ENCODE results near the gene DUSP15.

The DUSP15 gene

GRCh38 chr20:31845300-31845863, 24.9 kb downstream of the DUSP15 start, which contains the start of gene FOXS1:
Gene FOXS1, minus strand, starts transcription at chr20:31845604. Its CDS starts 62 bp downstream, at chr20:31845542.
- Histone ChIP-seq H2BK5ac (ENCODE audit: low read depth, low read length, poor library complexity) (no peak within 1 kb of the TSS), H2BK12ac (ENCODE audit: low read length) (no peak within 1 kb of the TSS), H3K4me1 (ENCODE audit: control insufficient read depth in 1 of 2, insufficient read depth in 2 of 2, low read length in 2 of 2) (peaks cover 9 to 21% of the 10 kb centered on the region in 2 experiments), H3K27me3 (ENCODE audit: insufficient read depth, low read length) (peaks cover 2% of the 10 kb centered on the region), H2AFZ (ENCODE audit: insufficient read depth, low read length, poor library complexity) (no peak within 1 kb of the TSS), H3K9ac (ENCODE audit: low read length) (no peak within 1 kb of the TSS), H4K91ac (ENCODE audit: low read depth, low read length) (no peak within 1 kb of the TSS), H3K4me3 (ENCODE audit: low read depth, low read length) (no peak within 1 kb of the TSS), H2AK5ac (ENCODE audit: low read length) (no peak within 1 kb of the TSS), H3K9me3 (ENCODE audit: insufficient read depth, low read depth, low read length) (peaks cover 2% of the 10 kb centered on the region), H2BK120ac (ENCODE audit: insufficient read depth, low read length, poor library complexity) (no peak within 1 kb of the TSS), H3K23ac (ENCODE audit: low read length) (no peak within 1 kb of the TSS), H4K8ac (ENCODE audit: low read depth, low read length) (no peak within 1 kb of the TSS), H3K36me3 (ENCODE audit: control insufficient read depth in 1 of 2, insufficient read depth in 2 of 2, low read length in 2 of 2) (no peaks in the 10 kb centered on the region), H3K18ac (ENCODE audit: low read length) (no peak within 1 kb of the TSS), H4K12ac (ENCODE audit: low read depth, low read length) (no peak within 1 kb of the TSS), H3K4me2 (ENCODE audit: low read length) (no peak within 1 kb of the TSS), H3K4ac (ENCODE audit: low read depth, low read length) (no peak within 1 kb of the TSS), H3K27ac (ENCODE audit: low read depth, low read length) (no peak within 1 kb of the TSS), H3K79me2 (ENCODE audit: control insufficient read depth, insufficient read depth, low read length, poor library complexity) (no peaks in the 10 kb centered on the region), H3K14ac (ENCODE audit: low read length) (no peak within 1 kb of the TSS), H3K79me1 (ENCODE audit: low read length) (no peaks in the 10 kb centered on the region)
- DNase-seq = no peak
- no CpG with 5 or more reads among the region's 21 CpGs for WGBS (ENCODE audit: extremely low coverage, insufficient coverage, insufficient read length)

- Histone ChIP-seq H2BK5ac (ENCODE audit: low read depth, low read length, poor library complexity) (no peak overlapping the region), H3K27ac (ENCODE audit: low read depth, low read length) (no peak overlapping the region), H3K18ac (ENCODE audit: low read length) (no peak overlapping the region), H3K9ac (ENCODE audit: low read length) (no peak overlapping the region), H2BK12ac (ENCODE audit: low read length) (no peak overlapping the region), H3K79me2 (ENCODE audit: control insufficient read depth, insufficient read depth, low read length, poor library complexity) (no peaks in the 10 kb centered on the region), H3K4me3 (ENCODE audit: low read depth, low read length) (no peak overlapping the region), H2AFZ (ENCODE audit: insufficient read depth, low read length, poor library complexity) (no peak overlapping the region), H3K4me1 (ENCODE audit: control insufficient read depth in 1 of 2, insufficient read depth in 2 of 2, low read length in 2 of 2) (peaks cover 9 to 21% of the 10 kb centered on the region in 2 experiments), H3K14ac (ENCODE audit: low read length) (no peak overlapping the region), H3K36me3 (ENCODE audit: control insufficient read depth in 1 of 2, insufficient read depth in 2 of 2, low read length in 2 of 2) (no peaks in the 10 kb centered on the region), H2BK120ac (ENCODE audit: insufficient read depth, low read length, poor library complexity) (no peak overlapping the region), H4K91ac (ENCODE audit: low read depth, low read length) (no peak overlapping the region), H3K79me1 (ENCODE audit: low read length) (no peaks in the 10 kb centered on the region), H3K23ac (ENCODE audit: low read length) (no peak overlapping the region), H4K8ac (ENCODE audit: low read depth, low read length) (no peak overlapping the region), H2AK5ac (ENCODE audit: low read length) (no peak overlapping the region), H3K9me3 (ENCODE audit: insufficient read depth, low read depth, low read length) (peaks cover 2% of the 10 kb centered on the region), H4K12ac (ENCODE audit: low read depth, low read length) (no peak overlapping the region), H3K27me3 (ENCODE audit: insufficient read depth, low read length) (no peaks in the 10 kb centered on the region), H3K4ac (ENCODE audit: low read depth, low read length) (no peak overlapping the region), H3K4me2 (ENCODE audit: low read length) (no peak overlapping the region)
- no CpG with 5 or more reads among the region's 28 CpGs for WGBS (ENCODE audit: extremely low coverage, insufficient coverage, insufficient read length)
- no peak for DNase-seq
These were observed 25.5 kb downstream of the DUSP15 start for GRCh38 chr20:31844737-31845299.

- Histone ChIP-seq H2AFZ (ENCODE audit: insufficient read depth, low read length, poor library complexity) (no peak overlapping the region), H3K23ac (ENCODE audit: low read length) (no peak overlapping the region), H2AK5ac (ENCODE audit: low read length) (no peak overlapping the region), H4K12ac (ENCODE audit: low read depth, low read length) (no peak overlapping the region), H3K4me1 (ENCODE audit: control insufficient read depth in 1 of 2, insufficient read depth in 2 of 2, low read length in 2 of 2) (peaks cover 9 to 21% of the 10 kb centered on the region in 2 experiments), H3K4me3 (ENCODE audit: low read depth, low read length) (no peak overlapping the region), H4K91ac (ENCODE audit: low read depth, low read length) (peak overlapping the region; percentile 16), H3K4ac (ENCODE audit: low read depth, low read length) (no peak overlapping the region), H3K14ac (ENCODE audit: low read length) (no peak overlapping the region), H3K9ac (ENCODE audit: low read length) (no peak overlapping the region), H3K27ac (ENCODE audit: low read depth, low read length) (no peak overlapping the region), H3K79me2 (ENCODE audit: control insufficient read depth, insufficient read depth, low read length, poor library complexity) (no peaks in the 10 kb centered on the region), H3K9me3 (ENCODE audit: insufficient read depth, low read depth, low read length) (no peaks in the 10 kb centered on the region), H3K27me3 (ENCODE audit: insufficient read depth, low read length) (no peaks in the 10 kb centered on the region), H3K4me2 (ENCODE audit: low read length) (no peak overlapping the region), H4K8ac (ENCODE audit: low read depth, low read length) (no peak overlapping the region), H3K79me1 (ENCODE audit: low read length) (no peaks in the 10 kb centered on the region), H3K36me3 (ENCODE audit: control insufficient read depth in 1 of 2, insufficient read depth in 2 of 2, low read length in 2 of 2) (no peaks in the 10 kb centered on the region), H3K18ac (ENCODE audit: low read length) (no peak overlapping the region), H2BK5ac (ENCODE audit: low read depth, low read length, poor library complexity) (no peak overlapping the region), H2BK12ac (ENCODE audit: low read length) (no peak overlapping the region), H2BK120ac (ENCODE audit: insufficient read depth, low read length, poor library complexity) (no peak overlapping the region)
- DNase-seq = no peak
- no CpG with 5 or more reads among the region's 5 CpGs for WGBS (ENCODE audit: extremely low coverage, insufficient coverage, insufficient read length)
These were observed 26.4 kb downstream of the DUSP15 start for GRCh38 chr20:31843881-31844280.

- H2AK5ac ChIP-seq (ENCODE audit: low read length) = no peak overlapping the region
- H3K27me3 ChIP-seq (ENCODE audit: insufficient read depth, low read length) = no peaks in the 10 kb centered on the region
- no peak overlapping the region for H2BK120ac ChIP-seq (ENCODE audit: insufficient read depth, low read length, poor library complexity)
- no peak overlapping the region for H3K27ac ChIP-seq (ENCODE audit: low read depth, low read length)
- H2AFZ ChIP-seq (ENCODE audit: insufficient read depth, low read length, poor library complexity) = no peak overlapping the region
- H4K8ac ChIP-seq (ENCODE audit: low read depth, low read length) = no peak overlapping the region
- H3K36me3 ChIP-seq (ENCODE audit: control insufficient read depth in 1 of 2, insufficient read depth in 2 of 2, low read length in 2 of 2) = no peaks in the 10 kb centered on the region
- no peak overlapping the region for H3K4me2 ChIP-seq (ENCODE audit: low read length)
- H4K91ac ChIP-seq (ENCODE audit: low read depth, low read length) = peak overlapping the region; percentile 16
- no peak overlapping the region for H3K4me3 ChIP-seq (ENCODE audit: low read depth, low read length)
- no peaks in the 10 kb centered on the region for H3K9me3 ChIP-seq (ENCODE audit: insufficient read depth, low read depth, low read length)
- H3K4me1 ChIP-seq (ENCODE audit: control insufficient read depth in 1 of 2, insufficient read depth in 2 of 2, low read length in 2 of 2) = peaks cover 12 to 22% of the 10 kb centered on the region in 2 experiments
- H3K18ac ChIP-seq (ENCODE audit: low read length) = no peak overlapping the region
- no peaks in the 10 kb centered on the region for H3K79me1 ChIP-seq (ENCODE audit: low read length)
- WGBS (ENCODE audit: extremely low coverage, insufficient coverage, insufficient read length) = no CpG with 5 or more reads among the region's 6 CpGs
- no peaks in the 10 kb centered on the region for H3K79me2 ChIP-seq (ENCODE audit: control insufficient read depth, insufficient read depth, low read length, poor library complexity)
- H4K12ac ChIP-seq (ENCODE audit: low read depth, low read length) = no peak overlapping the region
- H3K23ac ChIP-seq (ENCODE audit: low read length) = no peak overlapping the region
- H3K4ac ChIP-seq (ENCODE audit: low read depth, low read length) = no peak overlapping the region
- H2BK5ac ChIP-seq (ENCODE audit: low read depth, low read length, poor library complexity) = no peak overlapping the region
- DNase-seq = no peak
- H2BK12ac ChIP-seq (ENCODE audit: low read length) = no peak overlapping the region
- no peak overlapping the region for H3K14ac ChIP-seq (ENCODE audit: low read length)
- no peak overlapping the region for H3K9ac ChIP-seq (ENCODE audit: low read length)
These were observed 27.0 kb downstream of the DUSP15 start for GRCh38 chr20:31843288-31843687.

All from trophoblast cell (in vitro differentiated cells and primary cell).